ENCODE results near the gene EVX1. TPM values are rescaled to one million over a fixed set of nuclear protein-coding genes. Genes with fewer than 3 reads are reported as not detected.

EVX1 gene
- total and polyA plus RNA-seq, 2 experiments from 2014 or later, result not detected

DNA sequence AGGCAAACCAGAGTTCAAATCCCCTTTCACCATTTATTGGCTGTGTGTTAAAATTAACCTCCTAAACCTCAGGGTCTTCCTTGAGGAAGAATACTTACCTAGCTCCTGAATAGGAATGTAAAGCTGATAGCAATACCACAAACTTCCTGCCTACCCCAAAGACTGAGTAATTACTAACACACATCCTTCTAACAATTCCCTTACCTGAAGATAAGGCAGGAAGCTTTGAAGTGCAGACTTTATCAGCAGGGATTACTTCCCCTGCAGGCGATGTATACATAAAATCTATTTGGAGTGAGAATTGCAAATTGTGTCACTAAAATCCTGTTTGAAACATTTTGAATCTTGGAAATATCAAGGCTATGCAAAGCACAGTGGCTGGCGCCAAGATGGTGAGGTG is 21.2 kb downstream of the EVX1 start:
- H4K20me1 ChIP-seq (ENCODE audit: insufficient read depth), result no peaks in the 10 kb centered on the region
- DNase-seq, result no peak
- TF ChIP-seq EZH2 (IDR thresholded peaks at IDR 0.05; ENCODE audit: insufficient read depth, poor library complexity, severe bottlenecking) (no peak), EZH2phosphoT487 (IDR thresholded peaks at IDR 0.05; ENCODE audit: insufficient read depth, low read depth) (no peak)
- in situ Hi-C loops (cut with MboI), result no loop called here
- 94 to 98% methylated on average over 2 of the region's 2 CpGs for WGBS, 2 experiments (ENCODE audit: low coverage in 1 of 2, low lambda C conversion rate in 2 of 2, missing lambda C conversion rate in 2 of 2)
- H3K27me3 ChIP-seq (replicated peaks; ENCODE audit: insufficient read depth), result no peaks in the 10 kb centered on the region
- H3K9ac ChIP-seq, result no peak overlapping the region
- no peak overlapping the region for H3K4me2 ChIP-seq (ENCODE audit: unreplicated experiment)
- no peaks in the 10 kb centered on the region for H3K9me3 ChIP-seq (ENCODE audit: low read depth)
- H3K9me2 ChIP-seq (ENCODE audit: insufficient read depth), result no peaks in the 10 kb centered on the region
- H3K36me3 ChIP-seq (ENCODE audit: low read depth), result no peaks in the 10 kb centered on the region
- no peaks in the 10 kb centered on the region for H3K79me2 ChIP-seq (ENCODE audit: insufficient read depth)
- no peaks in the 10 kb centered on the region for H3F3A ChIP-seq (ENCODE audit: insufficient read depth)
- H3K4me1 ChIP-seq (ENCODE audit: insufficient read depth), result no peaks in the 10 kb centered on the region
- no peak overlapping the region for H2AFZ ChIP-seq
- H3K4me3 ChIP-seq, result no peak overlapping the region
- no peak overlapping the region for H3K27ac ChIP-seq

DNA sequence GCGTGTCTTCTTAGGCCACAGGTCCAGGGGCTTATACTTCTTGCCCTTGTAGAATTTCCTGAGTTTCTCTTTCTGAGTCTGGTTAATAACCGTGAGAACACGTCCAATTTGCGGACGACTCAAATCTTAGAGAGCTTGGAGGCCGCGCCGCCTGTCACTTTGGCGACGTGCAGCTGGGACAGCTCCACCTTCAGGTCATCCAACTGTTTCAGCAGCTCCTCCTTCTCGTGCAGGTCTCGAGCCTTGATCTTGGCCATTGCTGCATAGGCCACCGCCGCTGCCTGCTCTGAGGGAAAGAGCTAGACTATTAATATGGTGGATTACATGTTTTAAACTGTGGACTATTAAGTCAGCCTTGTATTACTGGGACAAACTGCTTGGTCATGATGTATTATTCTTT is 26.9 kb downstream of the EVX1 start:
- in situ Hi-C loops (cut with MboI), result no loop called here
- WGBS, 2 experiments (ENCODE audit: low coverage in 1 of 2, low lambda C conversion rate in 2 of 2, missing lambda C conversion rate in 2 of 2), result 78% methylated on average over 14 of the region's 14 CpGs

GRCh38 chr7:27271384-27271783 is 28.8 kb downstream of the EVX1 start:
- H3K4me2 ChIP-seq (ENCODE audit: unreplicated experiment), result no peak overlapping the region

More for the DNA sequence above, 26.9 kb downstream of the EVX1 start:
- Histone ChIP-seq H3K9me2 (ENCODE audit: insufficient read depth) (no peaks in the 10 kb centered on the region), H3K9ac (no peak overlapping the region), H3K27ac (no peak overlapping the region), H3K4me1 (ENCODE audit: insufficient read depth) (no peaks in the 10 kb centered on the region), H3K9me3 (ENCODE audit: low read depth) (no peaks in the 10 kb centered on the region), H3K4me3 (no peak overlapping the region), H3F3A (ENCODE audit: insufficient read depth) (no peaks in the 10 kb centered on the region), H4K20me1 (ENCODE audit: insufficient read depth) (no peaks in the 10 kb centered on the region), H3K79me2 (ENCODE audit: insufficient read depth) (no peaks in the 10 kb centered on the region), H3K36me3 (ENCODE audit: low read depth) (no peaks in the 10 kb centered on the region), H2AFZ (no peak overlapping the region), H3K27me3 (replicated peaks; ENCODE audit: insufficient read depth) (no peaks in the 10 kb centered on the region), H3K4me2 (ENCODE audit: unreplicated experiment) (no peak overlapping the region)
- no peak for DNase-seq
- TF ChIP-seq EZH2 (IDR thresholded peaks at IDR 0.05; ENCODE audit: insufficient read depth, poor library complexity, severe bottlenecking) (no peak), EZH2phosphoT487 (IDR thresholded peaks at IDR 0.05; ENCODE audit: insufficient read depth, low read depth) (no peak)

DNA sequence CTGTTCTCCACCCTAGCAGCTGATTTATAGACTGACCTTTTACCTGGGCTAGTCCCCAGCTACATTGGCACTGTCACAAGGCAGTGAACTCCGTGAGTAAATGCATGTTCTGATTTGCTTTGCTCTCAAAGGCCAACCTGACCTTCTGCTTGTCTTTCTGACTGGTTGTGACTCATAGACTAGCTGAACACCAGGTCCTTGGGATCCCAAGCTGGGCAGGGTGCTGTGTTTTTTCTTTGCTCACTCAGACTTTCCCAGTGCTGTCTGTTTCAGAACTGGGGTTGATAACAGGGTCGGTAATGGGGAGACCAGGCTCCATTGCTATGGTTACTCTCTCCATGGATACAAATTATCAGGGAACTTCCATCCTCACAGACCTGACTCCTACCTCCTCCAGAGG is 35.0 kb downstream of the EVX1 start:
- peak; percentile 58 for DNase-seq
- H3K9me3 ChIP-seq (ENCODE audit: low read depth), result no peaks in the 10 kb centered on the region
- H3K79me2 ChIP-seq (ENCODE audit: insufficient read depth), result no peaks in the 10 kb centered on the region
- 0% methylated on average over 2 of the region's 2 CpGs for WGBS, 2 experiments (ENCODE audit: low coverage in 1 of 2, low lambda C conversion rate in 2 of 2, missing lambda C conversion rate in 2 of 2)
- H3K9me2 ChIP-seq (ENCODE audit: insufficient read depth), result no peaks in the 10 kb centered on the region
- peaks cover 6% of the 10 kb centered on the region; the same call in 1 of the 2 replicates for H3K27me3 ChIP-seq (replicated peaks; ENCODE audit: insufficient read depth)
- no peak for TF ChIP-seq EZH2phosphoT487 (IDR thresholded peaks at IDR 0.05; ENCODE audit: insufficient read depth, low read depth)
- no peak for TF ChIP-seq EZH2 (IDR thresholded peaks at IDR 0.05; ENCODE audit: insufficient read depth, poor library complexity, severe bottlenecking)
- no peak overlapping the region for H3K4me3 ChIP-seq
- no peak overlapping the region for H2AFZ ChIP-seq
- in situ Hi-C loops (cut with MboI), result no loop called here
- H3K4me1 ChIP-seq (ENCODE audit: insufficient read depth), result no peaks in the 10 kb centered on the region
- H3K4me2 ChIP-seq (ENCODE audit: unreplicated experiment), result no peak overlapping the region
- no peaks in the 10 kb centered on the region for H4K20me1 ChIP-seq (ENCODE audit: insufficient read depth)
- 0 out of 2 replicates have a peak, but pooled peaks cover 5% of the 10 kb centered on the region for H3F3A ChIP-seq (ENCODE audit: insufficient read depth)
- no peaks in the 10 kb centered on the region for H3K36me3 ChIP-seq (ENCODE audit: low read depth)
- H3K27ac ChIP-seq, result no peak overlapping the region
- H3K9ac ChIP-seq, result no peak overlapping the region

More at GRCh38 chr7:27271384-27271783, 28.8 kb downstream of the EVX1 start:
- no peaks in the 10 kb centered on the region for H3F3A ChIP-seq (ENCODE audit: insufficient read depth)
- H2AFZ ChIP-seq, result no peak overlapping the region
- 34 to 52% methylated on average over 1 of the region's 1 CpG for WGBS, 2 experiments (ENCODE audit: low coverage in 1 of 2, low lambda C conversion rate in 2 of 2, missing lambda C conversion rate in 2 of 2)
- no peaks in the 10 kb centered on the region for H3K36me3 ChIP-seq (ENCODE audit: low read depth)
- no peak overlapping the region for H3K9ac ChIP-seq
- no peaks in the 10 kb centered on the region for H4K20me1 ChIP-seq (ENCODE audit: insufficient read depth)
- H3K9me3 ChIP-seq (ENCODE audit: low read depth), result no peaks in the 10 kb centered on the region
- no peaks in the 10 kb centered on the region for H3K4me1 ChIP-seq (ENCODE audit: insufficient read depth)
- in situ Hi-C loops (cut with MboI), result no loop called here
- H3K79me2 ChIP-seq (ENCODE audit: insufficient read depth), result no peaks in the 10 kb centered on the region
- no peaks in the 10 kb centered on the region for H3K27me3 ChIP-seq (replicated peaks; ENCODE audit: insufficient read depth)
- H3K9me2 ChIP-seq (ENCODE audit: insufficient read depth), result no peaks in the 10 kb centered on the region
- no peak overlapping the region for H3K4me3 ChIP-seq
- H3K27ac ChIP-seq, result no peak overlapping the region
- DNase-seq, result no peak
- TF ChIP-seq EZH2 (IDR thresholded peaks at IDR 0.05; ENCODE audit: insufficient read depth, poor library complexity, severe bottlenecking) (no peak), EZH2phosphoT487 (IDR thresholded peaks at IDR 0.05; ENCODE audit: insufficient read depth, low read depth) (no peak)

GRCh38 chr7:27283558-27283957 is 41.0 kb downstream of the EVX1 start:
- Histone ChIP-seq H3K36me3 (ENCODE audit: low read depth) (no peaks in the 10 kb centered on the region), H3K27me3 (replicated peaks; ENCODE audit: insufficient read depth) (peaks cover 6% of the 10 kb centered on the region), H3K4me2 (ENCODE audit: unreplicated experiment) (no peak overlapping the region), H3K9me2 (ENCODE audit: insufficient read depth) (no peaks in the 10 kb centered on the region), H3F3A (ENCODE audit: insufficient read depth) (no peaks in the 10 kb centered on the region), H4K20me1 (ENCODE audit: insufficient read depth) (no peaks in the 10 kb centered on the region), H3K4me3 (no peak overlapping the region), H3K4me1 (ENCODE audit: insufficient read depth) (no peaks in the 10 kb centered on the region), H3K27ac (no peak overlapping the region), H3K9ac (no peak overlapping the region), H3K9me3 (ENCODE audit: low read depth) (no peaks in the 10 kb centered on the region), H2AFZ (no peak overlapping the region), H3K79me2 (ENCODE audit: insufficient read depth) (no peaks in the 10 kb centered on the region)
- in situ Hi-C loops (cut with MboI), result no loop called here
- TF ChIP-seq EZH2 (IDR thresholded peaks at IDR 0.05; ENCODE audit: insufficient read depth, poor library complexity, severe bottlenecking) (no peak), EZH2phosphoT487 (IDR thresholded peaks at IDR 0.05; ENCODE audit: insufficient read depth, low read depth) (no peak)
- no peak for DNase-seq
- WGBS, 2 experiments (ENCODE audit: low coverage in 1 of 2, low lambda C conversion rate in 2 of 2, missing lambda C conversion rate in 2 of 2), result 57 to 67% methylated on average over 3 of the region's 3 CpGs

All from GM23248 (cell line).